ENCODE measurements around the gene NOTCH3.

NOTCH3 gene

DNA sequence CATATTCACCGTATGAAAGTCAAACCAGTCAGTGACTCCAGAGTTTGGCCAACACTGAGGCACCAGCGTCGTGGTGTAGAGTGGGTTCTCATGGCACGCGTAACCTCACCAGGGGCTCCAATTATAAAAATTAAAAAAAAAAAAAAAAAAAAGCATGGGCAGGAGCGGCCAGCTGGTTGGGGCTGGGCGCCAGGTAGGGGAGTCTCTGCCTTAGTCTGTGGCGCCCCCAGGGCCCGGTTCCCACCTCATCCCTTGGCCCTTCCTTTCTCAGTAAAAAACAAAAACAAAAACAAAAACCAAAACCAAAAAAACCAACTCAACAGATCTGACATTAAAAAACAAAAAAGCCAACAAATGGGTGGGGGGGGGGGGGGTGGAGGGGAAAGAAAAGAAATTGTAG, 36.1 kb upstream of the NOTCH3 start:
- no peak for DNase-seq (ENCODE audit: low read depth, low spot score)

- DNase-seq (ENCODE audit: low read depth, low spot score), result no peak
Measured at GRCh38 chr19:15235781-15236180, 35.0 kb upstream of the NOTCH3 start.

DNA sequence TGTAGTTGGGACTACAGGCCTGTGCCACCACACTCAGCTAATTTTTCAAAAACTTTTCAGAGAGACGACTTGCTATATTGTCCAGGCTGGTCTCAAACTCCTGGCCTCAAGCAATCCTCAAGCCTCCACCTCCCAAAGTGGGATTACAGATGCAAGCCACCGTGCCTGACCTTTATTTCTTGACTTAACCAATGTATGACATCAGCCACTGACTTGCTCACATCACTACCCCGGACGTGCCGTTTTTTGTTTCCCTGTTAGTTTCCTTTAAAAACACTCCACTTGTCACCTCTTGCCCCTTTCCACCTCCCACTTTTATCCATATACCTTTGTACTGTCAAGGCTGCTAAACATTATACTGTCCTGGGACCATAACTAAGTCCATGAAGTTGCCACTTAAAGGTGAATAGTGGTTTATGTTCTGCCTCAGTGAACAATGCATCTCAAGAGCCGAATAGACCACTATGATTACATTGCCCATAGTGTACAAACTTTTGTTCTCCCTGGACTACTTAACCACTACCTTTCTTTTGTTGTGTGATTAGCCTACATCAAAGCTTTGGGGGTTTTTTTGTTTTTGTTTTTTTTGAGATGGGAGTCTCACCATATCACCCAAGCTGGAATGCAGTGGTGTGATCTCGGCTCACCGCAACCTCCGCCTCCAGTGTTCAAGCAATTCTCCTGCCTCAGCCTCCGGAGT, 33.8 kb upstream of the NOTCH3 start:
- no peak for DNase-seq (ENCODE audit: low read depth, low spot score)

DNA sequence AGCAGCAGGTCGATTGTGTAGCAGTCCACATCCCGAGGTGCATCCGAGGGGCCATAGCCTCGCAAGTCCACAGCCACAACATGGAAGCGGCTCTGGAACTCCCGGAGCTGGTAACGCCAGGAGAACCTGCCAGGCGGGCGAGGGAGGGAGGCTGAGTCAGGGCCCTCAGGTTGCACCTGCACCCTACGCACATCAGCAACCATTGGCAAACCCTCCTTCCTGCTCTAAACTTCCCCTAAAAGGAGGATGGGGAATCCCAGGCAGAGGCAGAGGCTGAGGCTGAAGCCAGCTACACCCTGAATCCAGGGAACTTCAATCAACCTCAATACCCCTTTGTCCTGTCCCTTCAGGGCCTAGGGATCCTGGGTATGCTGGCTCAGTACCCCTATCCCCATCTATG, 30.5 kb upstream of the NOTCH3 start:
- DNase-seq (ENCODE audit: low read depth, low spot score), result no peak

- peak; percentile 13 for DNase-seq (ENCODE audit: low read depth, low spot score)
Measured at GRCh38 chr19:15227261-15227660, 26.5 kb upstream of the NOTCH3 start.

GRCh38 chr19:15225760-15226159, 25.0 kb upstream of the NOTCH3 start:
- no peak for DNase-seq (ENCODE audit: low read depth, low spot score)

DNA sequence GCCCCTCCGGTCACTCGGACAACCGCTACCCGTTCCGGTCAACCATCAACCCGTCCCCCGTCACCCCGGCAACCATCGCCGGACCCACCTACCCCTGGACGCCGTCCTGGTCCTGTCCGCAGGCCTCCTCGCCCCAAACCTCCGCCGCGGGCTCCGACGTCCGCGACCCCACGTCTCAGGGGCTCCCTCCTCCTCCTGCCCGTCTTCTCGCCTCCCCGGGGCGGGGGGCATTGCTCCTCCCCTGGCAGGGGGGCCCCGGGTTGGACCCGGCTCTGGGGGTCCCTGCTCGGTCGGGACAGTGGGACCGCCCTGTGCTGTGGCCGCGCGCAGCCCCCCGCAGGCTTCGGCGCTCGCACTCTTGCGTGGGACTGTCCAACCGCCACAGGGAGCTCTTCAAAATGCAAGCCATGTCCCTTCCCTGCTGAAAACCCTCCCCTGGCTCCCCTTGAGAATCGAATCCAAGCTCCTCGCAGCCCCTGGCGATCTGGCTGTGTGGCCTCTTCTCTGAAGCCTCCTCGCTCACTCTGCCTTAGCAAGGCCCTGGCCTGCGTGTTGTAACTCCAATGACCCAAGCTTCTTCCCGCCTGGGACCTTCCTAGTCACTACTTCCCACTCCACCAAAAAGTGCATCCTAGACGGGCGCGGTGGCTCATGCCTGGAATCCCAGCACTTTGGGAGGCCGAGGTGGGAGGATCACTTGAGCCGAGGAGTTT, 23.0 kb upstream of the NOTCH3 start:
- DNase-seq (ENCODE audit: low read depth, low spot score), result peak; percentile 39

DNA sequence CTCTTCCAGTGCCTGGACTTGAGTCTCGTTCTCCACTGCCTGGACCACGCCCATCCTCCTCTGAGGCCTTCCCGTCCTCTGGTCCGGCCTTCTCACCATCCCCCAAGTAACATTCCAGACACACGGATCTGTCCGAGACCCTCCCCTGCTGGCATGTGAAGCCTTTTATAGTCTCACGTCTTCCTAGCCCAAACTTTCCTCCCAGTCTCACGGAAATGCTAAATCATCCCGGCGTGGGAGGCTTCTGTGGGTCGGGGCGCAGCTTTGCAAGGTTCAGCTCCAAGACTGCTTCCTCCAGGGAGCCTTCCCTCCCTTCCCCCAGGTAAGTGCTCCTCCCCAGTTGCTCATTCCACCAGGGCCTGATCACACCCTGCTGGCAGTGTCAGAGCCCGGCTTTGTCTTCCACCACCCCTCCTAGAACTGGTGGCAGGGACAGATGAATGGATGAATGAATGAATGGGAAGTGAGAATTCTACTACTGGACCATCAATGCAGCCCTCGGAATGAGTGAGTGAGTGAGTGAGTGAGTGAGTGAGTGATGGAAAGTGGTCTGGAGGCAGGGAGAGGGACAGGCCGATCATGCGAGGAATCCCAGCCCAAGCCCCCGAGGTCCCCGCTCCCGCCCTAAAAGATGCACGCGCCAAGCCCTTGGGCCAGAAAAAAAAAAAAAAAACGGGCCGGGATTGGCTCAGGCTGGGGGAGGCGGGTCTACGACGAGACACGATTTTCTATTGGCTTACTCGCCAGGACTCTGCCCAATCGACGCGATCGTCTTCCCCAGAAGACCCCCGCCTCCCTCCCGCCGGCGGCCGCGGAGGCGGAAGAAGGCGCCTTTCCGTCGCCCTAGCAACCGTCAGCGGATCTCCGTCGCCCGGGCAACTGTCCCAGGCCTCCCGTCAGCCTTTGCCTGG, 22.2 kb upstream of the NOTCH3 start:
- peak; percentile 100 for DNase-seq (ENCODE audit: low read depth, low spot score)

DNA sequence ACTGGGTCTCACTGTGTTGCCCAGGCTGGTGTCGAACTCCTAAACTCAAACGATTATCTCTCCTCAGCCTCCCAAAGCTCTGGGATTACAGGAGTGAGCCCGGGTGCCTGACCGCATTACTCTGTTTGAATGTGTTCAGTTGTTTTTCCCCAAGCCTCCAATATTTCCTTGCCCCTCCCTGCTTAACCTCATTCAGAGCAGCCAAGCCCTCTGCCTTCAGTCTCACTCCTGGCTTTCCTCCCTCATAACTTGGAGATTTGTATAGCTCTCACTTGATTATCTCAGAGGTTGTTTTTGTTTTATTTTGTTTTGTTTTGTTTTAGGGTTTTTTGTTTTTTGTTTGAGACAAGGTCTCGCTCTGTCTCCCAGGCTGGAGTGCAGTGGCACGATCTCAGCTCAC, 20.0 kb upstream of the NOTCH3 start:
- no peak for DNase-seq (ENCODE audit: low read depth, low spot score)

DNA sequence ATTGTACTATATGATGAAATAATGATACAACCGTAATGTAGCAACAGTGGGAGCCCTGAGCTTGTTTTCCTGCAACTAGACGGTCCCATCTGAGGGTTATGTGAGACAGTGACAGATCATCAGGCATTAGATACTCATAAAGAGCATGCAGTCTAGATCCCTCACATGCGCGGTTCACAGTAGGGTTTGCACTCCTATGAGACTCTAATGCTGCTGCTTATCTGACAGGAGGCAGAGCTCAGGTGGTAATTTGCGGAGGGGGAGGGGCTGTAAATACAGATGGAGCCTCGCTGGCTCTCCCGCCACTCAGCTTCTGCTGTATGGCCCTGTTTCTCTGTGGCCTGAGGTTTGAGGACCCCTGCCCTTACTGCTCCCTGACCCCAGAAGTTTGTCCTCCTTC, 17.7 kb upstream of the NOTCH3 start:
- DNase-seq (ENCODE audit: low read depth, low spot score), result no peak

GRCh38 chr19:15216363-15216762, 15.6 kb upstream of the NOTCH3 start:
- peak; percentile 40 for DNase-seq (ENCODE audit: low read depth, low spot score)

GRCh38 chr19:15213715-15214381, 13.1 kb upstream of the NOTCH3 start:
- peak; percentile 44 for DNase-seq (ENCODE audit: low read depth, low spot score)

- DNase-seq (ENCODE audit: low read depth, low spot score), result no peak
Measured at GRCh38 chr19:15212711-15213110, 11.9 kb upstream of the NOTCH3 start.

- no peak for DNase-seq (ENCODE audit: low read depth, low spot score)
Measured at GRCh38 chr19:15210323-15210781, 9.6 kb upstream of the NOTCH3 start.

GRCh38 chr19:15201374-15202023, 704 bp upstream of the NOTCH3 start:
- no peak for DNase-seq (ENCODE audit: low read depth, low spot score)

- DNase-seq (ENCODE audit: low read depth, low spot score), result peak; percentile 84
Measured at GRCh38 chr19:15199661-15200552, 888 bp downstream of the NOTCH3 start.

DNA sequence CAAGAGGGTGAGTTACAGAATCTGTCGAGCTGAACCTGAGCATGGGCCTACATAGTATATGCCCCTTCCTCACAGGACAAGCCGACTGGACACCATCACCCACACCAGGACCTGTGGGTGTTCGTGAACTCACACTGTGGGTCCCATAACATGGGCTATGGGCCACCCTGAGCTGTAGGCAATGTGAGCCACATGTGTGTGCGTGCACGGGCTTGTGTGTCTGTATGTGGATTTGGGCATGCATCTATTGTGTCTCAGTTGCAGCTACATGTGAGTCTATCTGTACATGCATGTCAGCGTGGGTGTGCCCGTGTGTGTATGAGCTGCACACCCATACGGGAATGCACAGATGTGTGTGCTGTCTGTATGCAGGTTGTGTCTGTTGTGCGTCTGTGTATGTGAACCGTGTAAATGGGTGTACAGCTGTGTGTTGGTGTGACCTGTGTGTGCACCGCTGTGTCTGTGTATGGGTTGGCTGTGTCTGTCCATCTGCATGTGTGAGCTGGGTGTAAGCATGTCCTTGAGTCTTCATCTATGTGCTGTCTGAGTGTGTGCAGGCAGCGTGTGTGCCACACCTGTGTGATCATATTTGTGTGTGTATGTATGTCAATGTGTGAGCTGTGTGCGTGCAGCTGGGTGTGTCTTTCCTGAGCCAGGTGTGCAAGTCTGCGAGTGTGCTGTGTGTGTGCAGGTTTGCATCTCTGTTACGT, 1.7 kb downstream of the NOTCH3 start:
- DNase-seq (ENCODE audit: low read depth, low spot score), result no peak

- no peak for DNase-seq (ENCODE audit: low read depth, low spot score)
Measured at GRCh38 chr19:15197942-15198341, 2.9 kb downstream of the NOTCH3 start.

DNA sequence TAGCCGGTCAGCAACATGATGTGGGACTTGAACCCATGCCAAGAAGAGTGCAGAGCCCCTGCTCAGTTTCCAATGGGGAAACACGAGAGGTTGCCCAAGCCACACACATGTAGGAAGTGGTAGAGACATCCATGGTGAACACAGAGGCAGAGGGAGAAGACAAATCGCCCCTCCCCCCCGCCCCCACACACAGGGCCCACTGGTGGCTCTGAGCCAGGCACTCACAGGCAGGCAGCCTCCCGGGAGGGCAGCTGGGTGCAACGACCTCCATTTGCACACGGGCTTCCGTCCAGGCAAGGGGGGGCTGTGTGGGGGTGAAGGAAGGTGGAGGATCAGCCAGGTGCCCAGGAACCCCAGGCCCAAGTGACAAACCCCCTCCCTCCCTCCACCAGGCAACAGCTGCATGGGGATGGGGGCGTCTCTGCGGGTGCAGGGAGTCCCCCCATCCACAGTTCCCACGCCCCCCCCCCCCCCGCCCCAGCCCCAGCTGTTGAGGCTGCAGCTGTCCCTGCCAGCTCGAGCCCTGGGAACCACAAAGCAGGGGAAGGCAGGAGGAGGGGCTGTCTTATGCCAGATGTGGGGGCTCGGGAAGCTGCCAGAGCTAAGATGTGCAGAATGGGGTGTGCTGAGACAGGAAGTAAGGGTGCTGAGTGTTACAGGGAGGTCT, 3.4 kb downstream of the NOTCH3 start:
- DNase-seq (ENCODE audit: low read depth, low spot score), result no peak
